NCI-H2081 (cell line): ENCODE results near the gene UBE2D4.
"Not testable (repeated sequence)": the region's sequence is repeated elsewhere in the genome, so short reads cannot be mapped to it uniquely, and the experiment has no call there.

Experiments used
- DNase-seq, 2 experiments: peaks; one replicate each; lab custom pipeline; 2025; lab: John Stamatoyannopoulos, UW

Gene UBE2D4

GRCh38 chr7:43968172-43969040 is 42.2 kb downstream of the UBE2D4 start:
- DNase-seq = not testable (repeated sequence)

- not testable (repeated sequence) for DNase-seq
Observed at GRCh38 chr7:43969586-43969985, 43.4 kb downstream of the UBE2D4 start.

- DNase-seq = not testable (repeated sequence)
Observed at GRCh38 chr7:43970698-43971097, 44.5 kb downstream of the UBE2D4 start.

GRCh38 chr7:43974033-43974573 is 47.9 kb downstream of the UBE2D4 start:
- not testable (repeated sequence) for DNase-seq

GRCh38 chr7:43974725-43975482 is 48.7 kb downstream of the UBE2D4 start:
- DNase-seq = not testable (repeated sequence)

DNA sequence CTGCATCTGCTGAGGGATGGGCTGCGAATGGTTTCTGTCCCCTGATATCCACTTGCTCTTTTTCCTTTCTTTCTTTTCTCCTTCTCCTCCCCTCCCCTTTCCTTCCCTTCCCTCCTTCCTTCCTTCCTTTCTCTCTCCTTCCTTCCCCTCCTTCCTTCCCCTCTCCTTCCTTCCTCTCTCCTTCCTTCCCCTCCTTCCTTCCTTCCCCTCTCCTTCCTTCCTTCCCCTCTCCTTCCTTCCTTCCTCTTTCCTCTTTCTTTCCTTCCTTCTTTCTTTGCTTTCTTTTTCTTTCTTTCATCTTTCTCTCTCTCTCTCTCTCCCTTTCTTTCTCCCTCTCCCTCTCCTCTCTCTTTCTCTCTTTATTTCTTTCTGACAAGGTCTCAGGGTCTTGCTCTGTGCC is 51.3 kb downstream of the UBE2D4 start:
- no peak for DNase-seq

DNA sequence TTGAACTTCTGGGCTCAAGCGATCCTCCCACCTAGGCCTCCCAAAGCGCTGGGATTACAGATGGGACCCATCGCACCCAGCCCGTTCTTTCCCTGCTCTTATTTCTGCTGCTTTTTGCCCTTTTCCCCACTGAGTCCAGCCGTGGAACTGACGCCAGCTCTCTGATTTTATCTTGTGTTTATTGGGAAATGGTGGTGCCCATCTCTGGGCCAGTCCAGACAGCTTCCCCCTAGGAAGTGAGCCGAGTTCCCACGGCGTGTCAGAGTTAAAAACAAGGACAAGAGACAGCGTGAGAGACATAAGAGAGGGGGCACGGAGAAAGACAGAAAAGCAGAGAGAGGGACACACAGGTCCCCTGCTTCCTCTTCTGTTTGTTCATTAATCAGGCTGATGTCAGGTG is 51.9 kb downstream of the UBE2D4 start:
- not testable (repeated sequence) for DNase-seq

- not testable (repeated sequence) for DNase-seq
Observed at GRCh38 chr7:43982848-43983247, 56.6 kb downstream of the UBE2D4 start.

GRCh38 chr7:43983736-43984135 is 57.5 kb downstream of the UBE2D4 start:
- DNase-seq = not testable (repeated sequence)

DNA sequence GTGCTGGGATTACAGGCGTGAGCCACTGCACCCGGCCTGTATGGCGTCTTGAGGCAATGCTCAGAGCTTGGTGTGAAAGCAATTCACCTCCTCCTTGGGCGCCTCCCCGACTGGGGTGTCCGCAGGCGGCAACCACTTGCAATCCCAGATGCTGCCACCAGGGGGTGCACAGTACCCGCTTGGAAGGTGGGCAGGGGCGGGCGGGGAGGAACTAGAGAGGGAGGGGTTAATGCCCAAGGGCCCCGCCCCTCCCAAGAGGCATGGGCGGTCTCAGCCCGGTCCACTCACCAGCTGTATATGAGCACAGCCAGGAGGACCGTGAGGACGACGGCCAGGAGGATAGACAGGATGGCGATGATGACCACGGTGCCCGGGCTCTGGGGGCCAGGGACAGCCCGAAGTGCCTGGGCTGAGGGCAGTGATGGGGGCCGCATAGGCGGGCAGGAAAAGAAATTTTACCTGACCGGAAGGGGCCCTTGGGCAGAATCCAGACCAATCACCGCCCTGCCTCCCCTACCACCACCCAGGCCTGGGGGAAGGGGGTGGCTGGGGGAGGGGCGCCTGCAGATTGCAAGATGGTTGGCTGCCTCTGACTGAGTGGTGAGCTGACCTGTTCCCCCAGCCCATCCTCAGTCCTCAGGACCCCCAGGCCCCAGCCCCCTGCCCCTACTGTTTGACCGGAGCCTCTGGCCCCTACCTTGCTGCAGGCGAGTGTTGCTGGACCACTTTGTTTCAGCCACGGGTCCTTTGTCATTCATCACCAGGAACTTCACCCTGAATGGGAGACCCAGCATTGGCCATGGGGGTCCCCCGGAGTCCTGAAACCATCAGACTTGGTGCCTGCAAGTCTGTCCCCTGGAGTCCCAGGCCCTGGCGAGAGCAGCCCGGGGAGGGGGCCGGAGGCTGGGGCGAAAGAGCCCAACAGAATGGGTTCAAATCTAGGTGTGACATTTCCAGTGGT is 59.9 kb downstream of the UBE2D4 start:
- peak; percentile 18 to 24 for DNase-seq

- not testable (repeated sequence) for DNase-seq
Observed at GRCh38 chr7:43987476-43987875, 61.2 kb downstream of the UBE2D4 start.

DNA sequence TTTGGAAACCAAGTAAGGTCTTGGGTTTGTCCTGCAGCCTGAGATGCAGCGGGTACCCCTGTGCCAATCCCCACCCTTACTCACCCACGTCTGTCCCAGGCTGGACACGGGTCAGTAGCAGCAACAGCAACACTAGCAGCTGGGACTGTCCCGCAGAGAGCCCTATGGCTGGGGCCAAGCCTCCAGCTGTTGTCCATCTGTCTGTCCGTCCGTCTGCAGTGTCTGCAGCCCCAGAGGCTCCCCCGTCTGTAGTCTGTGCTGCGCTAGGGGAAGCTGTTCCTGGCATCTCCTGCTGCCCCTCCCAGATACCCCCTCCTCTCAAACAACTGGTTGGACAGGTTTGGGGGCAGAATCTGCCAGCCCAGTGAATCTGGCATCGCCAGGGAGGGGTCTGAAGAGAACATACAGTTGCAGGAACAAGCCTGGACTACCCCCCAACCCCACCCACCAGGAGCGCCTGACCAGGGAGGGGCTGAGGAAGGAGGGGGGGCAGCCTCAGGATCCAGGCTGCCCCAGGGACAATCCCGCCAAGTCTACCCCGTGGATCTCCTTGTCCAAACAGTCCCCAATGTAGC is 63.9 kb downstream of the UBE2D4 start:
- DNase-seq = not testable (repeated sequence)

DNA sequence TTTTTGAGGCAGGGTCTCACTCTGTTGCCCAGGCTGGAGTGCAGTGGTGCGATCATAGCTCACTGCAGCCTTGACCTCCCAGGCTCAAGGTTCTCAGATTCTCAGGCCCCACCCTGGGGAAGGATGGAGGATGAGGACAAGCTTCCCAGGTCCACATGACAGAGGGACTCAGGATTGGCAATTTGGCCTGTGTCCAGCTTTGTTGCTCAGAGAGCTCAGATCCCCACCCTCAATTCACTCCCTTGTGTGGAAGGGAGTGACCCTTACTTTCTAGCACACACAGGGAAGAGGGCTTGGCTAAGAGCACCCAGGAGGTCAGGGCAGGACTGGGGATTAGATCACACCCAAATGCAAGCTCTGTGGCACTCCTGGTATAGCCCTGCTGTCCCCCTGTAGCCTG is 64.6 kb downstream of the UBE2D4 start:
- not testable (repeated sequence) for DNase-seq

DNA sequence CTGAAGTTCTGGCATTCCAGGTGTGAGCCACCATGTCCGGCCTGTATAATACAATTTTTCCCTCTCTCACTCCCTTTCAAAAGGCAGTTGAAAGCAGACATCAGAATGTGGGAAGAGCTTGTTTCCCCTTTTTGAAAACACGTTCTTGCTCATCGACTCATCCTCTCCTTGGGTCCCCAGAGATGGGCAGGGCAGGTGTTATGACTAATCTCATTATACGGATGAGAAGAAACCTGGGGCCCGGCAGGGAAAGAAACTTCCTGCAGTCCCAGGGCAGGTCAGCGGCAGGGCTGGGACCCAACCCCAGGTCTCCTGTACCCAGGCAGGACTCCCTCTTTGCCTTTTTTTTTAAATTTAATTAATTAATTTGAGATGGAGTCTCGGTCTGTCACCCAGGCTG is 66.7 kb downstream of the UBE2D4 start:
- DNase-seq = not testable (repeated sequence)

- DNase-seq = not testable (repeated sequence)
Observed at GRCh38 chr7:43994681-43995080, 68.4 kb downstream of the UBE2D4 start.

DNA sequence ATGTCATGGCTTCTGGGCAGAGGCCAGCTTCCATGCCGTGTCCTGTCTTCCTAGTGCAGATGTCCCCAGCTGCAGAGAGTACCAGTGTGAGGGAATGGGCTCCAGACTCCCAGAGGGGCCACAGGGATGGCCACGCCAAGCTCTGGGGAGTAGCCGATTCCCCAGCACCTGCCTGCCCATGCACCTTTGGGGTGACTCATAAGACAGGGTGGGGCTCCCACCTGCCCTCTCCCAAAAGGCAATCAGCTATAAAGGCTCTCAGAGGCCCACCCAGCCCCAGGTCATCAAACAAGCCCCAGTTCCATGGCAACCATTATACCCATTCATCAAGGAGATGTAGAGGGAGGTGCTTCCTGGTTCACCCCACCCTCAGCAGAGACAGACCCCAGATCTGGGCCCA is 71.3 kb downstream of the UBE2D4 start, which contains the start of gene SPDYE1:
Gene SPDYE1 (plus strand): TSS at position 366 of the 400 bp plus-strand sequence. CDS start 2,053 bp downstream, outside the sequence.
- DNase-seq = not testable (repeated sequence)
